WTC11 (cell line): ENCODE results near the gene PNPT1. TPM values are rescaled to one million over a fixed set of nuclear protein-coding genes. Genes with fewer than 3 reads are reported as not detected.
"Not testable (repeated sequence)": the region's sequence is repeated elsewhere in the genome, so short reads cannot be mapped to it uniquely, and the experiment has no call there.

ENCODE experiments used
- ATAC-seq: fragments of 200-7000 bp; cut with Tn5 transposase; 2 replicates; pipeline ENCODE4 v1.10.0; 2021; ENCODE audit warnings: mild to moderate bottlenecking, moderate library complexity
- CTCF ChIA-PET: fragments of 300-600 bp; sonication (Branson Sonifier 250); formaldehyde crosslinking; loops from one replicate; lab custom pipeline; 2021; ENCODE audit warnings: antibody characterized with exemption; lab: Charles Lee
- POLR2A ChIA-PET: fragments of 350-600 bp; sonication (Branson Sonifier 250); formaldehyde crosslinking; loops from one replicate; lab custom pipeline; 2021; ENCODE audit warnings: antibody characterized with exemption; lab: Charles Lee
- DNase-seq: peaks from one replicate; pipeline ENCODE4 v3.0.0; 2021; ENCODE audit warnings: low spot score
- H3K27ac Mint-ChIP-seq: 2 replicates; pipeline ENCODE4 v1.8.0; 2021; ENCODE audit warnings: mixed read lengths
- H3K27me3 Mint-ChIP-seq: 2 replicates; pipeline ENCODE4 v1.8.0; 2021; ENCODE audit warnings: low read depth, mild to moderate bottlenecking, moderate library complexity, mixed read lengths
- H3K36me3 Mint-ChIP-seq: 2 replicates; pipeline ENCODE4 v1.8.0; 2021; ENCODE audit warnings: mixed read lengths
- H3K4me1 Mint-ChIP-seq: 2 replicates; pipeline ENCODE4 v1.8.0; 2022; ENCODE audit warnings: mixed read lengths
- H3K4me3 Mint-ChIP-seq: 2 replicates; pipeline ENCODE4 v1.8.0; 2021; ENCODE audit warnings: mild to moderate bottlenecking, moderate library complexity, mixed read lengths
- H3K9me3 Mint-ChIP-seq: 2 replicates; pipeline ENCODE4 v1.8.0; 2021; ENCODE audit warnings: mixed read lengths
- CBFB ChIP-seq: sonication (generic); formaldehyde crosslinking; IDR thresholded peaks from 2 replicates; pipeline ENCODE4 v1.8.1; 2022; ENCODE audit warnings: mild to moderate bottlenecking, low read depth, missing genetic modification reagents
- CREB1 ChIP-seq: sonication (generic); formaldehyde crosslinking; IDR thresholded peaks from 2 replicates; pipeline ENCODE4 v1.8.0; 2023; ENCODE audit warnings: mild to moderate bottlenecking, missing genetic modification reagents
- FOXJ3 ChIP-seq: sonication (generic); formaldehyde crosslinking; IDR thresholded peaks from 2 replicates; pipeline ENCODE4 v1.9.0; 2021; ENCODE audit warnings: missing genetic modification reagents, mild to moderate bottlenecking, borderline replicate concordance
- FOXP1 ChIP-seq: sonication (generic); formaldehyde crosslinking; IDR thresholded peaks from 2 replicates; pipeline ENCODE4 v1.8.0; 2022; ENCODE audit warnings: missing genetic modification reagents, mild to moderate bottlenecking, moderate library complexity, borderline replicate concordance
- NR1H2 ChIP-seq: sonication (generic); formaldehyde crosslinking; IDR thresholded peaks from 2 replicates; pipeline ENCODE4 v1.9.0; 2021; ENCODE audit warnings: mild to moderate bottlenecking, moderate library complexity, missing genetic modification reagents
- SOX15 ChIP-seq: fragments of 250-450 bp; sonication (Bioruptor Pico); IDR thresholded peaks from 2 replicates; pipeline ENCODE4 v1.9.0; 2021; ENCODE audit warnings: mild to moderate bottlenecking
- SP1 ChIP-seq: sonication (generic); formaldehyde crosslinking; conservative IDR thresholded peaks from 2 replicates; pipeline ENCODE4 v1.8.1; 2022; ENCODE audit warnings: missing genetic modification reagents
- TCF7 ChIP-seq: sonication (generic); formaldehyde crosslinking; IDR thresholded peaks from 2 replicates; pipeline ENCODE4 v1.8.0; 2022; ENCODE audit warnings: mild to moderate bottlenecking, low read depth, missing genetic modification reagents, moderate library complexity
- ZNF416 ChIP-seq: fragments of 250-450 bp; sonication (Bioruptor Pico); IDR thresholded peaks from 2 replicates; pipeline ENCODE4 v1.9.0; 2021; ENCODE audit warnings: mild to moderate bottlenecking, inconsistent platforms
- total RNA-seq: library from RNA; stranded (reverse); gene quantifications from 3 replicates; pipeline ENCODE4 v1.2.3, GENCODE V29; 2021
- TF ChIP-seq, protein P1 (sequence below): fragments of 200-600 bp; IDR thresholded peaks from 2 replicates; pipeline ENCODE4 v1.8.0; 2022; ENCODE audit warnings: antibody characterized with exemption
- TF ChIP-seq, protein P2 (sequence below): fragments of 250-450 bp; sonication (Bioruptor Pico); conservative IDR thresholded peaks from 2 replicates; pipeline ENCODE4 v1.9.0; 2021; ENCODE audit warnings: mild to moderate bottlenecking
- TF ChIP-seq, protein P3 (sequence below): sonication (generic); formaldehyde crosslinking; IDR thresholded peaks from 2 replicates; pipeline ENCODE4 v1.8.0; 2023; ENCODE audit warnings: missing genetic modification reagents
- TF ChIP-seq, protein P4 (sequence below): sonication (generic); formaldehyde crosslinking; IDR thresholded peaks from 2 replicates; pipeline ENCODE4 v1.8.0; 2022; ENCODE audit warnings: mild to moderate bottlenecking, missing genetic modification reagents
- TF ChIP-seq, protein P5 (sequence below): sonication (generic); formaldehyde crosslinking; IDR thresholded peaks from 2 replicates; pipeline ENCODE4 v1.8.1; 2022; ENCODE audit warnings: mild to moderate bottlenecking, missing genetic modification reagents, moderate library complexity, borderline replicate concordance
- TF ChIP-seq, protein P6 (sequence below): fragments of 250-450 bp; sonication (Bioruptor Pico); IDR thresholded peaks from 2 replicates; pipeline ENCODE4 v1.9.0; 2021; ENCODE audit warnings: mild to moderate bottlenecking
- TF ChIP-seq, protein P7 (sequence below): fragments of 250-450 bp; sonication (Bioruptor Pico); IDR thresholded peaks from 2 replicates; pipeline ENCODE4 v1.9.0; 2021; ENCODE audit warnings: mild to moderate bottlenecking

PNPT1 gene
- total RNA-seq, 1 experiment from 2014 or later = 44.9 TPM

DNA sequence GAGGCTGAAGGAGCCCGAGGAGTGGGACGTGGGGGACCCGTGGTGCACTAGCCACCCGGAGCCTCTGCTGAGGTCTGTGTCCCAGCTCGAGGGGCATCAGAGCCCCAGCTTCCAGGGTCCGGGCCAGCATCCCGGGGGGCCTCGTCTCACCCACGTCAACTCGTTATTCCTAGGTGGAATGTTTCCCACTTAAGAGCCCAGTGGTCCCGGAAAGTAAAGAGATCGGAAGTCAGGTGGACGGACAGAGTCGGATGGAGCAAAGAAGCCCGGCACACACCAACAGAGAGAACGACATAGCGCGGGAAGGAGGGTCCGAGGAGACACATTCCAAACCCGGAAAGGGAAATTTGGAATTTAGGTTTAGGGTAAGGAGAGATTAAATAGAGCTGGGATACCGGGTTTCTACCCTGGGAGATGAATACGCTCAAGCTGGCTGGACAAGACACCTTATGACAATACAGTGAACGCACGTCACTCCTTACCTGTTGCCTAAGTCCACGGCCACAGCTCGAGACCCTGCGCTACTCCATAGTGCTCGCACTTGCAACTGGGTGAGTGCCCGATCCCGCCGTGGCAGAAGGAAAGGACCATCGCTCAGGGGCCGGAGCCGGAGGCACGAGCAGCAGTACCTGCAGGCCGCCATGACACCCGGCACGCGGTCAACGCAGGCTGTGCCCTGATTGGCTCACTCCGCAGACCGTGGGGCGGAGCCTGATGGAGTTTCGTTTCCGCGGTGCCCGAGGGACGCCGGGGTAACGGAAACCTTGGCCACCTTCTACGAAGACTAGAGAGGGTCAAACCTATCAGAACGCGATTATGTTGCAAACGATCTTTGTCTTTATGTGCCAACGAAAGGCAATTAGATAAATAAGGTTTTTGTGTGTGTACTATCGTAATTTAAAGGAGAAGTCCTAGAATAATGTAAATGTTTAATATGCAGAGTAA lies at the start of gene PNPT1 (continued):
- TF ChIP-seq, protein P1, sequence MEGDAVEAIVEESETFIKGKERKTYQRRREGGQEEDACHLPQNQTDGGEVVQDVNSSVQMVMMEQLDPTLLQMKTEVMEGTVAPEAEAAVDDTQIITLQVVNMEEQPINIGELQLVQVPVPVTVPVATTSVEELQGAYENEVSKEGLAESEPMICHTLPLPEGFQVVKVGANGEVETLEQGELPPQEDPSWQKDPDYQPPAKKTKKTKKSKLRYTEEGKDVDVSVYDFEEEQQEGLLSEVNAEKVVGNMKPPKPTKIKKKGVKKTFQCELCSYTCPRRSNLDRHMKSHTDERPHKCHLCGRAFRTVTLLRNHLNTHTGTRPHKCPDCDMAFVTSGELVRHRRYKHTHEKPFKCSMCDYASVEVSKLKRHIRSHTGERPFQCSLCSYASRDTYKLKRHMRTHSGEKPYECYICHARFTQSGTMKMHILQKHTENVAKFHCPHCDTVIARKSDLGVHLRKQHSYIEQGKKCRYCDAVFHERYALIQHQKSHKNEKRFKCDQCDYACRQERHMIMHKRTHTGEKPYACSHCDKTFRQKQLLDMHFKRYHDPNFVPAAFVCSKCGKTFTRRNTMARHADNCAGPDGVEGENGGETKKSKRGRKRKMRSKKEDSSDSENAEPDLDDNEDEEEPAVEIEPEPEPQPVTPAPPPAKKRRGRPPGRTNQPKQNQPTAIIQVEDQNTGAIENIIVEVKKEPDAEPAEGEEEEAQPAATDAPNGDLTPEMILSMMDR = no peak
- TF ChIP-seq, protein P2, sequence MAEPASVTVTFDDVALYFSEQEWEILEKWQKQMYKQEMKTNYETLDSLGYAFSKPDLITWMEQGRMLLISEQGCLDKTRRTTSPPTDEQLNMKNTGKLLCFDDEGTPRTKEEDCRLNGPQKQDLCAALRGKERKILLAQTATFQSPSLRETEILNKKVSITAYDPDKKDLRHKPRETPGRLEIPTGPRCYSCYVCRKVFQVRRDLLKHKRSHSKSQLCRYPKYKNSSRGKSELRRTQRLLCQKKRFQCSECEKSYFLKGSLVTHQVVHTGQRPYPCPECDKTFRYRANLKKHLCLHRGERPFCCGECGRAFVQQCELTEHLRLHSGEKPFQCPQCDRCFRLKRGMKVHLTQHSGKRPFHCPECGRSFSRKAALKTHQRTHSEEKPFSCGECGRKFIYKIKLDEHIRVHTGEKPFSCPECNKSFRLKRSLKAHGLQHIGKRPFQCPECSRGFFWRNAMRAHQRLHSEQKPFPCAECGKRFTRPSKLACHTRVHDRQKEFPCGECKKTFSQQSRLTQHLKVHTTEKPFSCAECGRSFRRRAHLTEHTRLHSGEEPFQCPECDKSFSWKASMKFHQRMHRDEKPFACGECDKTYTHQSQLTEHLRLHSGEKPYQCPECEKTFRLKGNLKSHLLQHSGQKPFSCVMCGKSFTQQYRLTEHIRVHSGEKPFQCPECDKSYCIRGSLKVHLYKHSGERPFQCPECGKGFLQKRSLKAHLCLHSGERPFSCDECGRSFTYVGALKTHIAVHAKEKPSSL (CRISPR knock-in tag) = no peak
- TF ChIP-seq CREB1 (CRISPR knock-in tag) = no peak
- TF ChIP-seq, all 79 proteins: peak for 19

DNA sequence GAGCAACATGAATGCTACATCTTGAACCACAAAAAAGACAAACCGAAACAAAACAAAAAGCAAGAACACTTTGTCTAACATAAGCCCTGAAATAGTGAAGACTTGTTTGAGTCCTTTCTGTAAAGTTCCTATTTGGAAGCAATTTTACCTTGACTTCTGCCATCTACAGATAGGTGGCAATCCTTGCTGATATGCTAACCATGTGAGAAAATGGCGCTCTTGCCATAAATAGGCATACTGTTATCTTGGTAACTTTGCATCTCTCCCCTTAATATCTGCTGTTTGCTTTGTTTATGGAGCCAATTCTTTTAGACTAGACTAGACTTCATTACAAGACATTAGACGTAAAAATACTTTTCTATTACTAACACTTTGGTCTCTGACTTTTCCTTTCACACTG lies 49.4 kb upstream of the PNPT1 start:
- Mint-ChIP-seq H3K4me1 (peaks cover 7% of the 10 kb centered on the region; the same call in 1 of the 2 replicates), H3K4me3 (peak overlapping the region; percentile 14; the same call in 1 of the 2 replicates), H3K27ac (no peak overlapping the region), H3K27me3 (no peaks in the 10 kb centered on the region; the same call in none of the 2 replicates), H3K9me3 (peaks cover 9% of the 10 kb centered on the region), H3K36me3 (peaks cover 6% of the 10 kb centered on the region)
- no peak for DNase-seq
- TF ChIP-seq, protein P1 = no peak
- TF ChIP-seq TCF7 (CRISPR knock-in tag) (no peak), CBFB (no peak), SP1 (CRISPR knock-in tag) (no peak), ZNF416 (CRISPR knock-in tag) (no peak), FOXJ3 (CRISPR knock-in tag) (no peak)
- TF ChIP-seq, protein P3, sequence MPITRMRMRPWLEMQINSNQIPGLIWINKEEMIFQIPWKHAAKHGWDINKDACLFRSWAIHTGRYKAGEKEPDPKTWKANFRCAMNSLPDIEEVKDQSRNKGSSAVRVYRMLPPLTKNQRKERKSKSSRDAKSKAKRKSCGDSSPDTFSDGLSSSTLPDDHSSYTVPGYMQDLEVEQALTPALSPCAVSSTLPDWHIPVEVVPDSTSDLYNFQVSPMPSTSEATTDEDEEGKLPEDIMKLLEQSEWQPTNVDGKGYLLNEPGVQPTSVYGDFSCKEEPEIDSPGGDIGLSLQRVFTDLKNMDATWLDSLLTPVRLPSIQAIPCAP (CRISPR knock-in tag) = no peak
- TF ChIP-seq, protein P4, sequence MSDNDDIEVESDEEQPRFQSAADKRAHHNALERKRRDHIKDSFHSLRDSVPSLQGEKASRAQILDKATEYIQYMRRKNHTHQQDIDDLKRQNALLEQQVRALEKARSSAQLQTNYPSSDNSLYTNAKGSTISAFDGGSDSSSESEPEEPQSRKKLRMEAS (CRISPR knock-in tag) = no peak
- ChIA-PET CTCF (interaction anchor here (0.5 kb wide), 1 partner anchor 327 kb away, joined by 3 read pairs; no protein-coding TSS in a partner anchor), POLR2A (no interaction called here)
- ATAC-seq = no peak

DNA sequence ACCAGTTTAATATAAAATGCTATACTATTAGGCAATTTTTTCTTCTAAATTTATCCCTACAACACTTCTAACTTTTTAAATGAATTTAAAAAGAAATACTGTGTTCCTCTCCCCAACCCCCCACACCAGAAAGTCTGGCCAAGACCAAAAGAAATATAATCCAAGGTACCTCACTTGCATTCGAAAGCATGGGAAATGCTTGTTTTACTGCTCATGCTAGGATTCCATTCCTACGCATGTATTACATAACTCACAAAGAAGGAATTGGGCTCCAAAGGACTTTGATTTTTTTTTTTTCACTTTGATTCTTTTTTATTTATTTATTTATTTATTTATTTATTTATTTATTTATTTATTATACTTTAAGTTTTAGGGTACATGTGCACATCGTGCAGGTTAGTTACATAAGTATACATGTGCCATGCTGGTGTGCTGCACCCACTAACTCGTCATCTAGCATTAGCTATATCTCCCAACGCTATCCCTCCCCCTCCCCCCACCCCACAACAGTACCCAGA lies 42.4 kb upstream of the PNPT1 start:
- H3K4me3 Mint-ChIP-seq, ATAC-seq, H3K27ac Mint-ChIP-seq, H3K9me3 Mint-ChIP-seq, POLR2A ChIA-PET, CTCF ChIA-PET, H3K4me1 Mint-ChIP-seq, DNase-seq, H3K36me3 Mint-ChIP-seq, H3K27me3 Mint-ChIP-seq: not testable (repeated sequence)

DNA sequence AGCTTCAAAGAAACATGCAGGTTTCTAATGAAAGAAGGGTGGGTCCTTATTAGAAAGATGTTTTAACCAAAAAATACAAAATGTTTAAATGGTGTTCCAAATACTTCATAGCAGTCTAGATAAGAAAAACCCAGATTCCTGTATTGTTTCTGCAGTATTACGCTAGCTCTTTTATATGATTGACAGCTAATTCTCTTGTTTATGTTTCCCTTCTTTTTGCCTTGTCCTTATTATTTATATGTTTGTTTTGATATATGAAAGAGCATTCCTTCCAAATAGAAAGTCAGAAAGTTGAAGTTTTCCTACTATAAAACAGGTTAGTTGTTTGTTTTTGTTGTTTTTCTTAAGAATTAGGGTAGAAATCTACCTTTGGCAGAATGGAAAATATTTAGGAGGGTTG lies 41.1 kb upstream of the PNPT1 start:
- CTCF ChIA-PET = interaction anchor here (0.6 kb wide), 1 partner anchor 89 kb away, joined by 3 read pairs; no protein-coding TSS in a partner anchor
- POLR2A ChIA-PET = no interaction called here
- no peak for ATAC-seq
- TF ChIP-seq FOXP1 (no peak), NR1H2 (CRISPR knock-in tag) (no peak), SOX15 (CRISPR knock-in tag) (no peak)
- TF ChIP-seq, protein P5, sequence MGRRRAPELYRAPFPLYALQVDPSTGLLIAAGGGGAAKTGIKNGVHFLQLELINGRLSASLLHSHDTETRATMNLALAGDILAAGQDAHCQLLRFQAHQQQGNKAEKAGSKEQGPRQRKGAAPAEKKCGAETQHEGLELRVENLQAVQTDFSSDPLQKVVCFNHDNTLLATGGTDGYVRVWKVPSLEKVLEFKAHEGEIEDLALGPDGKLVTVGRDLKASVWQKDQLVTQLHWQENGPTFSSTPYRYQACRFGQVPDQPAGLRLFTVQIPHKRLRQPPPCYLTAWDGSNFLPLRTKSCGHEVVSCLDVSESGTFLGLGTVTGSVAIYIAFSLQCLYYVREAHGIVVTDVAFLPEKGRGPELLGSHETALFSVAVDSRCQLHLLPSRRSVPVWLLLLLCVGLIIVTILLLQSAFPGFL (CRISPR knock-in tag) = no peak
- TF ChIP-seq, protein P6, sequence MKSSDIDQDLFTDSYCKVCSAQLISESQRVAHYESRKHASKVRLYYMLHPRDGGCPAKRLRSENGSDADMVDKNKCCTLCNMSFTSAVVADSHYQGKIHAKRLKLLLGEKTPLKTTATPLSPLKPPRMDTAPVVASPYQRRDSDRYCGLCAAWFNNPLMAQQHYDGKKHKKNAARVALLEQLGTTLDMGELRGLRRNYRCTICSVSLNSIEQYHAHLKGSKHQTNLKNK = no peak
- TF ChIP-seq, protein P7, sequence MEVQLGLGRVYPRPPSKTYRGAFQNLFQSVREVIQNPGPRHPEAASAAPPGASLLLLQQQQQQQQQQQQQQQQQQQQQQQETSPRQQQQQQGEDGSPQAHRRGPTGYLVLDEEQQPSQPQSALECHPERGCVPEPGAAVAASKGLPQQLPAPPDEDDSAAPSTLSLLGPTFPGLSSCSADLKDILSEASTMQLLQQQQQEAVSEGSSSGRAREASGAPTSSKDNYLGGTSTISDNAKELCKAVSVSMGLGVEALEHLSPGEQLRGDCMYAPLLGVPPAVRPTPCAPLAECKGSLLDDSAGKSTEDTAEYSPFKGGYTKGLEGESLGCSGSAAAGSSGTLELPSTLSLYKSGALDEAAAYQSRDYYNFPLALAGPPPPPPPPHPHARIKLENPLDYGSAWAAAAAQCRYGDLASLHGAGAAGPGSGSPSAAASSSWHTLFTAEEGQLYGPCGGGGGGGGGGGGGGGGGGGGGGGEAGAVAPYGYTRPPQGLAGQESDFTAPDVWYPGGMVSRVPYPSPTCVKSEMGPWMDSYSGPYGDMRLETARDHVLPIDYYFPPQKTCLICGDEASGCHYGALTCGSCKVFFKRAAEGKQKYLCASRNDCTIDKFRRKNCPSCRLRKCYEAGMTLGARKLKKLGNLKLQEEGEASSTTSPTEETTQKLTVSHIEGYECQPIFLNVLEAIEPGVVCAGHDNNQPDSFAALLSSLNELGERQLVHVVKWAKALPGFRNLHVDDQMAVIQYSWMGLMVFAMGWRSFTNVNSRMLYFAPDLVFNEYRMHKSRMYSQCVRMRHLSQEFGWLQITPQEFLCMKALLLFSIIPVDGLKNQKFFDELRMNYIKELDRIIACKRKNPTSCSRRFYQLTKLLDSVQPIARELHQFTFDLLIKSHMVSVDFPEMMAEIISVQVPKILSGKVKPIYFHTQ (CRISPR knock-in tag) = no peak

More for the DNA sequence above, 41.1 kb upstream of the PNPT1 start:
- no peaks in the 10 kb centered on the region for H3K4me1 Mint-ChIP-seq
- no peak for DNase-seq
- no peaks in the 10 kb centered on the region; the same call in 1 of the 2 replicates for H3K27me3 Mint-ChIP-seq
- H3K36me3 Mint-ChIP-seq = no peaks in the 10 kb centered on the region
- no peaks in the 10 kb centered on the region for H3K9me3 Mint-ChIP-seq
- H3K4me3 Mint-ChIP-seq = no peak overlapping the region
- H3K27ac Mint-ChIP-seq = no peak overlapping the region
